ENCODE results near the gene AP4S1.
"Not testable (repeated sequence)": the region's sequence is repeated elsewhere in the genome, so short reads cannot be mapped to it uniquely, and the experiment has no call there.

The AP4S1 gene

DNA sequence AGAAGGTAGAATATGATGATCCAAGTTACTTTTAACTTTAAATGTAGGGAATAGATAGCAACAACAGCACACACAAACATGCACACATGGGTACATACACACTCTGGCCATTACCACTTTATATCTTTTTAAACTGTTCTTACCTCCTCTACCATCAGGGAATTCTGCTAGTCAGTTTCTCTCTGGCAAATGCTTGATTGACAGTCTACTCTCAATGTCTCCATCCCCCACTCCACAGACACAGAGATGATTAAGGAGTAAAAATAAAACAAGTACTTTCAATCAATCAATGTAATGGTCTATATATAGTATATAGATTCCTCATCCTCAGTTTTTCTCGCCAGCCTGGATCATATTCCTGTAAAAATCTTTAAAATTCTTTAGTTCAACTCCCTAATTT lies 16.9 kb downstream of the AP4S1 start:
- DNase-seq (ENCODE audit: low read depth in 2 of 2, low spot score in 1 of 2): no peak

- DNase-seq (ENCODE audit: low read depth in 2 of 2, low spot score in 1 of 2): not testable (repeated sequence)
Measured at GRCh38 chr14:31042893-31043292, 17.4 kb downstream of the AP4S1 start.

- no peak for DNase-seq (ENCODE audit: low read depth in 2 of 2, low spot score in 1 of 2)
Measured at GRCh38 chr14:31043379-31043778, 17.9 kb downstream of the AP4S1 start.

DNA sequence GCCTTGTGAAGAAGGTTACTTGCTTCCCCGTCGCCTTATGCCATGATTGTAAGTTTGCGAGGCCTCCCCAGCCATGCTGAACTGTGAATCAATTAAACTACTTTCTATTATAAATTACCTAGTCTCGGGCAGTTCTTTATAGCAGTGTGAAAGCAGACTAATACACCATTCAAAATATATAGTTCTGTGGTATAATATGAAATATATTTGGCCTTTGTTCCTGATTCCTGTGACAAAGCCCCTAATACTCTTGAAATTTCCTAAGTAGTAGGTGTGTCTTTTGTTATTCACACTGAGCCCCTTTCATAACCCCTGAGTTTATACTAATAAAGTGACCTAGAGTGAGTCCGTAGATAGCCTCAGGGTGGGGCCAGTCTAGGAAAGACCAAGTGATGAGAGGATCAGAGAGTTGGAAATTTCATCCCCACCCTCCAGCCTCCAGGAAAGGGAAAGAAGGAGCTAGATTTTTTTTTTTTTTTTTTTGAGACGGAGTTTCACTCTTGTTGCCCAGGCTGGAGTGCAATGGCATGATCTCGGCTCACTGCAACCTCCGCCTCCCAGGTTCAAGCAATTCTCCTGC lies 20.1 kb downstream of the AP4S1 start:
- DNase-seq (ENCODE audit: low read depth in 2 of 2, low spot score in 1 of 2): no peak

- no peak for DNase-seq (ENCODE audit: low read depth in 2 of 2, low spot score in 1 of 2)
Measured at GRCh38 chr14:31047503-31047902, 22.1 kb downstream of the AP4S1 start.

DNA sequence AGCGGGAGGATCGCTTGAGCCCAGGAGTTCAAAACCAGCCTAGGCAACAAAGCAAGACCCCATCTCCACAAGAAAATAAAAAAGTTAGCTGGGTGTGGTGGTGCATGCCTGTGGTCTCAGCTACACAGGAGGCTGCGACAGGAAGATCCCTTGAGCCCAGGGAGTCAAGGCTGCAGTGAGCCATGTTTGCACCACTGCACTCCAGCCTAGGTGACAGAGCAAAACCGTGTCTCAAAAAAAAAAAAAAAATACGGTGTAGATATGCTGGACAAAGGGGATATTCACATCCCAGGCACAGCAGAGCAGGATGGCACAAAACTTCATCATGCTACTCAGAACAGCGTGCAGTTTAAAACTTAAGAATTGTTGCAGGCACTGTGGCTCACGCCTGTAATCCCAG lies 25.6 kb downstream of the AP4S1 start:
- DNase-seq (ENCODE audit: low read depth in 2 of 2, low spot score in 1 of 2): no peak

- no peak for DNase-seq (ENCODE audit: low read depth in 2 of 2, low spot score in 1 of 2)
Measured at GRCh38 chr14:31051511-31051910, 26.1 kb downstream of the AP4S1 start.

DNA sequence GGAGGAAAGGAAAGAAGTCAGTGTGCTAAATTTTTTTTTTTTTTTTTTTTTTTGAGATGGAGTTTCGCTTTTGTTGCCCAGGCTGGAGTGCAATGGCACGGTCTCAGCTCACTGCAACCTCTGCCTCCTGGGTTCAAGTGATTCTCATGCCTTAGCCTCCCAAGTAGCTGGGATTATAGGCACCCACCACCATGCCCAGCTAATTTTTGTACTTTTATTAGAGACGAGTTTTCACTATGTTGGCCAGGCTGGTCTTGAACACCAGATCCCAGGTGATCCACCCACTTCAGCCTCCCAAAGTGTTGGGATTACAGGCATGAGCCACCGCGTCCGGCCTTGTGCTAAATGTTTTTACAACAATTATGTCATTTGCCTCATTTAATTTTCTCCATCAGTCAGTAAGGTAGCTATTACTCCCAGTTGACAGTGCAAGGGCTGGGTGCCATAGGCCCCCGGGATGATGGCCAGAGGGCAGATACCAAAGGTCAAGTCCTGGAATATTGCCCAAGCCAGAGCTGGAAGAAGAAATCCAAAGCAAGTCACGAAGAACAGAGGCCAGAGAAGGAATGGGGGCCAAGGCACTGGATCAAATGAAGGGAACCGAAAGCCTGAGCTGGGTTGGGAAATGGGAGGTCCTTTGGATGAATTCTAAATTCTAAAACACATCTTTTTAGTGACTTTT lies 27.6 kb downstream of the AP4S1 start:
- DNase-seq (ENCODE audit: low read depth in 2 of 2, low spot score in 1 of 2): not testable (repeated sequence)

DNA sequence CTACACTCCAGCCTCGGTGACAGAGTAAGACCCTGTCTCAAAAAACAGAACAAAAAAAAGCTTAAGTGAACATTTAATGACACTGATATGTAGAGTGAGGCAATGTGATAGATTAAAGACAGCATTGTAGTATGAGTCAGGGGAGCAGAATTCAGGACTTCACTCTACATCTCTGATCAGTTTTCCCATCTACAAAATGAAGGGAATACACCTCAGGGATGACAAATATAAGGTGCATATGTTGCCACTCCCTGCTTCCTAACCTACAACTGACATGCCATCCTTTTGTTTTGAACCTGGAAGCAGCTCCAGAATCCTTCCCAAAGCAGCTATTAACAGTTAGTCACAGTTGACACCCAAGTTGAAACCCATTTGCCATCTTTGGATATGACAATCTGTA lies 31.6 kb downstream of the AP4S1 start:
- no peak for DNase-seq (ENCODE audit: low read depth in 2 of 2, low spot score in 1 of 2)

GRCh38 chr14:31057701-31058364 lies 32.4 kb downstream of the AP4S1 start:
- no peak for DNase-seq (ENCODE audit: low read depth in 2 of 2, low spot score in 1 of 2)

DNA sequence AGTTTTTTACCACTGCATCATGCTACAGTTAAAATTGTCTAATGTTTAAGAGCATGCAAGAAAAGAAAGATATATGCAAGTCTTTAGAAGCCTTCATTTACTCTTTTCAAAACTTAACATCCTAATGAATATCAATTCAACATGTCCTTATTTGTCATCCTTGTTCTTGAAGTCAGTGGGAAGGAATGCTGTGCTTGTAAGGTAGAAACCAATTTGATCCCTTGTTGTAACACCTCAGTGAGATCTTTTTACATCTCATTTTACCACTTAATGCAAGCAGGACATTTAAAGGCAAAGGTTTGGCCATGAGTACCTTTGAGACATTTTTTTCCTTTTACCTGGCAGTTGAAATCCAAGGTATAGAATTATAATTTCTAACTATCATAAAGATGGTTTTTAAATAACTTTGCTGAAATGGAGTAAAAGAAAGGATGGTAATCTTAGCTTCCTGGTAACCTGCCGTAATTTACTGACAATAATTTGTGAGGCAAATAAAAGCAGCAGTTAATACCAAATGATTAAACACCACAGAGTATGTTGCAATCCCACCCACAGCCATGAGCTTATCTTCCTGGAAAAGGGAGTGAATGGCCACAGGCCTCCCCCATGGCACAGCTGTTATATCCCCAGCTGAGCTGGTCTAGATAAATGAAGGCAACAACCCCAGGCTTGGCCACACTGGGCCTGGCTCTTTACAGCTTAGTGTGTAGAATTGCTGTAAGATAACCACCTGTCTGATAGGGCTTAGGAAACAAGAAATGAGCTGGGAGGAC lies 33.9 kb downstream of the AP4S1 start:
- DNase-seq (ENCODE audit: low read depth in 2 of 2, low spot score in 1 of 2): no peak

GRCh38 chr14:31060253-31060875 lies 34.9 kb downstream of the AP4S1 start:
- no peak for DNase-seq (ENCODE audit: low read depth in 2 of 2, low spot score in 1 of 2)

- DNase-seq (ENCODE audit: low read depth in 2 of 2, low spot score in 1 of 2): not testable (repeated sequence)
Measured at GRCh38 chr14:31062908-31063307, 37.5 kb downstream of the AP4S1 start.

- DNase-seq (ENCODE audit: low read depth in 2 of 2, low spot score in 1 of 2): no peak
Measured at GRCh38 chr14:31068235-31068634, 42.8 kb downstream of the AP4S1 start.

- DNase-seq (ENCODE audit: low read depth in 2 of 2, low spot score in 1 of 2): no peak
Measured at GRCh38 chr14:31069343-31069742, 43.9 kb downstream of the AP4S1 start.

DNA sequence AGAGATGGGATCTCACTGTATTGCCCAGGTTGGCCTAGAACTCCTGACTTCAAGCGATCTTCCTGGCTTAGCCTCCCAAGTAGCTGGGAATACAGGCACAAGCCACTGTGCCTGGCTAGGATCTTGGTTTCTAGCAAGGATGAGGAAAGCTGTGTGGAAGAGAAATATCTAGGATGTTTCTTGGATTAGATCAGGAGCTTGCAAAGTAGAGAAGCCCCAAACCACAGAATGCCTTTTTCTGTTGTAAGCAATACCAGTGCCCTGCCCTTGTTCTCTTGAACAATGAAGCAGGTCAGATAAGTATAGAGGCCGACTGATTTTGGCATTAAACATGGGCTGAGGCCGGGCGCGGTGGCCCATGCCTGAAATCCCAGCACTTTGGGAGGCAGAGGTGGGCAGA lies 45.0 kb downstream of the AP4S1 start:
- DNase-seq (ENCODE audit: low read depth in 2 of 2, low spot score in 1 of 2): no peak

DNA sequence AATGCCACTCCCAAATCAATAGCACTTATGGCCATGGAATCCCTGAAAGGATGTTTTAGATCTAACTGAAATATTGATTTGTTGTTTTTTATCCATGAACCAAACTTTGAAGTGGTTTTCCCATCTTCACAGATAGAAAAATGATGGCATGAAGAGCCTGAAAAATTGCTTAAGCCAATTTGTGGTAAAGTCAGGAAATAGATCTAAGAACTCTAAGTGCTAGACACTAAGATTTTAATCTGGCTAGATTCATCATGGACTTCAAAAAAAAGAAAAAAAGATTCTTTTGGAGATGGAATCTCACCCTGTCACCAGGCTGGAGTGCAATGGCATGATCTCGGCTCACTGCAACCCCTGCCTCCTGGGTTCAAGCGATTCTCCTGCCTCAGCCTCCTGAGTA lies 45.7 kb downstream of the AP4S1 start:
- DNase-seq (ENCODE audit: low read depth in 2 of 2, low spot score in 1 of 2): no peak

- no peak for DNase-seq (ENCODE audit: low read depth in 2 of 2, low spot score in 1 of 2)
Measured at GRCh38 chr14:31075144-31075543, 49.7 kb downstream of the AP4S1 start.

DNA sequence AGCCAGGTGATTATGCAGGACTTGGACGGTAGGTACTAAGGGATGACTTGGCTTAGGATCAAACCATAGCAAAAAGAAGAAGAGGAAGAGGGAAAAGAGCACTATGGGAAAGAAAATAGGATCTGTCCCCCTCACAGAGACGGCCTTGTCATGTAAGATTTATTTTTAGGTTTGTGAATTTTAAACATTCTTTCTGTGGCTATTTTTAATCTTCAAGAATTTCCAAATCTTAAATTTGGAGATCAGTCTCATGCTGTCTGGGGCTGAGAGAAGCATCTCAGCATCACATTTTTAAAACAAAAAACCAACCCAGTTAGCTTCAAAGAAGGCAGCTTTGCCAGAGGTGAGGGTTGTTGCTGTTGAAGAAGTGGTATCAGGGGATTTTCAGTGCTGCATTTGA lies 53.3 kb downstream of the AP4S1 start:
- DNase-seq (ENCODE audit: low read depth in 2 of 2, low spot score in 1 of 2): no peak

GRCh38 chr14:31080056-31080455 lies 54.6 kb downstream of the AP4S1 start:
- DNase-seq (ENCODE audit: low read depth in 2 of 2, low spot score in 1 of 2): no peak

- no peak for DNase-seq (ENCODE audit: low read depth in 2 of 2, low spot score in 1 of 2)
Measured at GRCh38 chr14:31080484-31080883, 55.0 kb downstream of the AP4S1 start.

Data from stimulated activated CD8-positive, alpha-beta memory T cell treated with anti-CD3 and anti-CD28 coated beads, Interleukin-4, amount 100 ng/mL, for 4 hours (primary cell).